Keratinocyte (primary cell): ENCODE data around the gene CD28. TPM values are rescaled to one million over a fixed set of nuclear protein-coding genes. Genes with fewer than 3 reads are reported as not detected.

Experiments used
- DNase-seq: peaks from one replicate; pipeline ENCODE4 v3.0.0-alpha.2; 2011; ENCODE audit warnings: low read depth, missing footprints, low spot score
- FAIRE-seq: peaks from 2 replicates; lab custom pipeline; 2011; peaks lifted over from hg19 to GRCh38; lab: Jason Lieb, UNC
- H2AFZ ChIP-seq: 2 replicates; pipeline ENCODE4 v1.6.0; 2012; ENCODE audit warnings: low read length, control low read depth, inconsistent platforms; ENCODE audit not compliant: control insufficient read depth
- H3K27ac ChIP-seq: 2 replicates; pipeline ENCODE4 v1.5.1; 2011; ENCODE audit warnings: low read length; ENCODE audit not compliant: control insufficient read depth, insufficient read depth
- H3K27me3 ChIP-seq: 3 replicates; pipeline ENCODE4 v1.6.0; 2011; ENCODE audit warnings: low read length; ENCODE audit not compliant: control insufficient read depth, insufficient read depth; ENCODE audit errors: extremely low read depth
- H3K36me3 ChIP-seq, 2 experiments: 2 replicates in 1 of 2; 3 replicates in 1 of 2; pipeline ENCODE4 v1.5.1; 2011; ENCODE audit warnings: low read length in 2 of 2, mild to moderate bottlenecking in 1 of 2; ENCODE audit not compliant: control insufficient read depth in 2 of 2, insufficient read depth in 2 of 2; ENCODE audit errors: extremely low read depth in 1 of 2
- H3K4me1 ChIP-seq: 3 replicates; pipeline ENCODE4 v1.5.1; 2011; ENCODE audit warnings: low read length; ENCODE audit not compliant: control insufficient read depth, insufficient read depth; ENCODE audit errors: extremely low read depth
- H3K4me2 ChIP-seq: 3 replicates; pipeline ENCODE4 v1.6.0; 2011; ENCODE audit warnings: low read depth, low read length; ENCODE audit not compliant: control insufficient read depth, insufficient read depth; ENCODE audit errors: extremely low read depth
- H3K4me3 ChIP-seq, 3 experiments: fragments of 200-600 bp in 1 of 3; sonication (generic) in 1 of 3; 2 replicates in 2 of 3; 3 replicates in 1 of 3; pipeline ENCODE4 v1.5.1; 2011 to 2016; ENCODE audit warnings: low read length in 3 of 3, mild to moderate bottlenecking in 3 of 3, control low read depth in 2 of 3, inconsistent platforms in 1 of 3, low read depth in 1 of 3, mixed read lengths in 1 of 3, mixed run types in 1 of 3, moderate library complexity in 1 of 3; ENCODE audit not compliant: control insufficient read depth in 2 of 3, insufficient read depth in 2 of 3; ENCODE audit errors: extremely low read depth in 1 of 3
- H3K79me2 ChIP-seq: 2 replicates; pipeline ENCODE4 v1.6.0; 2012; ENCODE audit warnings: low read length; ENCODE audit not compliant: control insufficient read depth, insufficient read depth
- H3K9ac ChIP-seq: 3 replicates; pipeline ENCODE4 v1.6.0; 2011; ENCODE audit warnings: low read length; ENCODE audit not compliant: control insufficient read depth, insufficient read depth; ENCODE audit errors: extremely low read depth
- H3K9me1 ChIP-seq: 3 replicates; pipeline ENCODE4 v1.6.0; 2011; ENCODE audit warnings: low read length; ENCODE audit not compliant: control insufficient read depth, insufficient read depth; ENCODE audit errors: extremely low read depth
- H3K9me3 ChIP-seq: 2 replicates; pipeline ENCODE4 v1.5.1; 2012; ENCODE audit warnings: low read depth, low read length; ENCODE audit not compliant: control insufficient read depth
- H4K20me1 ChIP-seq: 3 replicates; pipeline ENCODE4 v1.6.0; 2011; ENCODE audit warnings: low read length; ENCODE audit not compliant: control insufficient read depth, insufficient read depth; ENCODE audit errors: extremely low read depth
- CTCF ChIP-seq, 3 experiments: IDR thresholded peaks in 1 of 3; conservative IDR thresholded peaks in 1 of 3; optimal IDR thresholded peaks in 1 of 3; 2 replicates in 2 of 3; 3 replicates in 1 of 3; pipeline versions ENCODE3 to v1.5.1; 2011; ENCODE audit warnings: low read length in 3 of 3, mild to moderate bottlenecking in 3 of 3, moderate library complexity in 2 of 3, control low read depth in 1 of 3, inconsistent platforms in 1 of 3; ENCODE audit not compliant: insufficient read depth in 2 of 3; ENCODE audit errors: extremely low read depth in 1 of 3
- EZH2 ChIP-seq: IDR thresholded peaks from one replicate; pipeline ENCODE4 v1.6.1; 2012; ENCODE audit warnings: inconsistent platforms, mild to moderate bottlenecking, low read length, moderate library complexity
- dilution Hi-C: fragments of 300-500 bp; cut with MboI; formaldehyde crosslinking; loops from one replicate; pipeline ENCODE4 v1.7.0; 2020; ENCODE audit warnings: low sequenced_read_pairs; ENCODE audit not compliant: extremely low pct_ligation_motif_present
- polyA plus RNA-seq, 5 experiments: library from polyadenylated mRNA; depleted of rRNA in 3 of 5; stranded (reverse) in 3 of 5; stranded (forward) in 1 of 5; unstranded in 1 of 5; fragments of >200 nt; gene quantifications; 1 replicate in 1 of 5; 2 replicates in 3 of 5; 3 replicates in 1 of 5; pipeline versions ENCODE4 v1.2.1 to v1.2.3, GENCODE V29; 2011 to 2012; ENCODE audit warnings: missing spikeins in 2 of 5, low read depth in 1 of 5, low replicate concordance in 1 of 5

CD28 gene
- polyA plus RNA-seq, 1 donor (not counting 4 experiments of a cell fraction or from before 2014, with no cell fraction given), result 0.01 TPM

- FAIRE-seq, result no peak
- H3K27ac ChIP-seq, result no peak overlapping the region
- dilution Hi-C loops, result no loop called here
Measured at GRCh38 chr2:203660465-203660864, 46.0 kb upstream of the CD28 start.

GRCh38 chr2:203661279-203661908 lies 45.0 kb upstream of the CD28 start:
- Histone ChIP-seq H3K9me3 (no peaks in the 10 kb centered on the region), H3K27me3 (no peaks in the 10 kb centered on the region), H3K79me2 (no peaks in the 10 kb centered on the region), H3K4me2 (no peak overlapping the region), H3K4me1 (peaks cover 14% of the 10 kb centered on the region), H3K4me3 (no peak overlapping the region), H2AFZ (peak overlapping the region; percentile 48), H3K27ac (no peak overlapping the region), H3K36me3 (no peaks in the 10 kb centered on the region), H3K9me1 (no peaks in the 10 kb centered on the region), H4K20me1 (no peaks in the 10 kb centered on the region), H3K9ac (no peak overlapping the region)
- no peak for DNase-seq
- dilution Hi-C loops, result no loop called here
- TF ChIP-seq CTCF (optimal IDR thresholded peaks at IDR 0.05 in 1 of 3, IDR thresholded peaks at IDR 0.05 in 1 of 3, conservative IDR thresholded peaks at IDR 0.05 in 1 of 3; ENCODE audit: extremely low read depth in 1 of 3, insufficient read depth in 2 of 3, low read length in 3 of 3) (no peak), EZH2 (no peak)
- no peak for FAIRE-seq

More at GRCh38 chr2:203660465-203660864, 46.0 kb upstream of the CD28 start:
- Histone ChIP-seq H3K36me3 (no peaks in the 10 kb centered on the region), H3K79me2 (no peaks in the 10 kb centered on the region), H3K4me2 (no peak overlapping the region), H3K4me3 (no peak overlapping the region), H2AFZ (no peak overlapping the region), H3K9ac (no peak overlapping the region), H4K20me1 (no peaks in the 10 kb centered on the region), H3K27me3 (no peaks in the 10 kb centered on the region), H3K9me3 (no peaks in the 10 kb centered on the region), H3K9me1 (no peaks in the 10 kb centered on the region), H3K4me1 (peaks cover 20% of the 10 kb centered on the region)
- TF ChIP-seq EZH2 (no peak), CTCF (optimal IDR thresholded peaks at IDR 0.05 in 1 of 3, IDR thresholded peaks at IDR 0.05 in 1 of 3, conservative IDR thresholded peaks at IDR 0.05 in 1 of 3; ENCODE audit: extremely low read depth in 1 of 3, insufficient read depth in 2 of 3, low read length in 3 of 3) (no peak)
- DNase-seq, result no peak
